RWPE1 (cell line): ENCODE data around the gene COA1.
"Not testable (repeated sequence)": the region's sequence is repeated elsewhere in the genome, so short reads cannot be mapped to it uniquely, and the experiment has no call there.

Experiments
- CTCF ChIA-PET: fragments of 350-600 bp; sonication (Branson Sonifier 250); formaldehyde crosslinking; extraction: SDS; loops from one replicate; lab custom pipeline; 2021; lab: Yijun Ruan, JAX
- POLR2A ChIA-PET: fragments of 400-600 bp; formaldehyde crosslinking; extraction: SDS; loops from one replicate; lab custom pipeline; 2020; ENCODE audit warnings: antibody characterized with exemption; ENCODE audit not compliant: low non-redundant PET; lab: Yijun Ruan, JAX
- DNase-seq: peaks from one replicate; pipeline ENCODE4 v3.0.0; 2012; ENCODE audit warnings: low spot score
- H3K27ac ChIP-seq: fragments of 450-650 bp; 2 replicates; pipeline ENCODE4 v1.5.1; 2017
- TF ChIP-seq, protein P1 (sequence below): fragments of 450-650 bp; conservative IDR thresholded peaks from 2 replicates; pipeline ENCODE4 v1.5.1; 2017; ENCODE audit warnings: low read depth, mild to moderate bottlenecking

The COA1 gene

GRCh38 chr7:43729214-43729923, at the start of gene COA1:
Gene COA1 (minus strand): TSS chr7:43729523. CDS start chr7:43648614, 80,909 bp downstream.
- ChIA-PET CTCF (interaction anchor here (0.6 to 3.1 kb wide), 4 partner anchors 147 to 816 kb away, joined by 3 to 11 read pairs (median 7); partner anchors contain the start of gene STK17A), POLR2A (interaction anchor here (0.6 to 0.7 kb wide), 3 partner anchors 26 to 140 kb away, joined by 3 to 8 read pairs (median 6); no protein-coding TSS in a partner anchor)
- TF ChIP-seq, protein P1, sequence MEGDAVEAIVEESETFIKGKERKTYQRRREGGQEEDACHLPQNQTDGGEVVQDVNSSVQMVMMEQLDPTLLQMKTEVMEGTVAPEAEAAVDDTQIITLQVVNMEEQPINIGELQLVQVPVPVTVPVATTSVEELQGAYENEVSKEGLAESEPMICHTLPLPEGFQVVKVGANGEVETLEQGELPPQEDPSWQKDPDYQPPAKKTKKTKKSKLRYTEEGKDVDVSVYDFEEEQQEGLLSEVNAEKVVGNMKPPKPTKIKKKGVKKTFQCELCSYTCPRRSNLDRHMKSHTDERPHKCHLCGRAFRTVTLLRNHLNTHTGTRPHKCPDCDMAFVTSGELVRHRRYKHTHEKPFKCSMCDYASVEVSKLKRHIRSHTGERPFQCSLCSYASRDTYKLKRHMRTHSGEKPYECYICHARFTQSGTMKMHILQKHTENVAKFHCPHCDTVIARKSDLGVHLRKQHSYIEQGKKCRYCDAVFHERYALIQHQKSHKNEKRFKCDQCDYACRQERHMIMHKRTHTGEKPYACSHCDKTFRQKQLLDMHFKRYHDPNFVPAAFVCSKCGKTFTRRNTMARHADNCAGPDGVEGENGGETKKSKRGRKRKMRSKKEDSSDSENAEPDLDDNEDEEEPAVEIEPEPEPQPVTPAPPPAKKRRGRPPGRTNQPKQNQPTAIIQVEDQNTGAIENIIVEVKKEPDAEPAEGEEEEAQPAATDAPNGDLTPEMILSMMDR = no peak
- peak; percentile 86 for DNase-seq
- peak within 1 kb of the TSS; percentile 89 for H3K27ac ChIP-seq

DNA sequence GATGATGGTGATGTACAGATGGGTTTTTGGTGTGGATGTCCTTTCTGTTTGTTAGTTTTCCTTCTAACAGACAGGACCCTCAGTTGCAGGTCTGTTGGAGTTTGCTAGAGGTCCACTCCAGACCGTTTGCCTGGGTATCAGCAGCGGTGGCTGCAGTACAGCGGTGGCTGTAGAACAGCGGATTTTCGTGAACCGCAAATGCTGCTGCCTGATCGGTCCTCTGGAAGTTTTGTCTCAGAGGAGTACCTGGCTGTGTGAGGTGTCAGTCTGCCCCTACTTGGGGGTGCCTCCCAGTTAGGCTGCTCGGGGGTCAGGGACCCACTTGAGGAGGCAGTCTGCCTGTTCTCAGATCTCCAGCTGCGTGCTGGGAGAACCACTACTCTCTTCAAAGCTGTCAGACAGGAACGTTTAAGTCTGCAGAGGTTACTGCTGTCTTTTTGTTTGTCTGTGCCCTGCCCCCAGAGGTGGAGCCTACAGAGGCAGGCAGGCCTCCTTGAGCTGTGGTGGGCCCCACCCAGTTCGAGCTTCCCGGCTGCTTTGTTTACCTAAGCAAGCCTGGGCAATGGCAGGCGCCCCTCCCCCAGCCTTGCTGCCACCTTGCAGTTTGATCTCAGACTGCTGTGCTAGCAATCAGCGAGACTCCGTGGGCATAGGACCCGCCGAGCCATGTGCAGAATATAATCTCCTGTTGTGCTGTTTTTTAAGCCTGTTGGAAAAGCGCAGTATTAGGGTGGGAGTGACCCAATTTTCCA, 49.1 kb upstream of the COA1 start:
- DNase-seq, POLR2A ChIA-PET: not testable (repeated sequence)
- CTCF ChIA-PET = interaction anchor here (0.7 kb wide), 1 partner anchor 19 kb away, joined by 3 read pairs; no protein-coding TSS in a partner anchor
- H3K27ac ChIP-seq = peak overlapping the region; percentile 85

- CTCF ChIA-PET, POLR2A ChIA-PET, H3K27ac ChIP-seq, DNase-seq: not testable (repeated sequence)
Observed at GRCh38 chr7:43775255-43775654, 45.9 kb upstream of the COA1 start.

GRCh38 chr7:43773268-43773667, 43.9 kb upstream of the COA1 start:
- H3K27ac ChIP-seq, DNase-seq, POLR2A ChIA-PET, CTCF ChIA-PET: not testable (repeated sequence)

- POLR2A ChIA-PET = no interaction called here
- 0 out of 2 replicates have a peak overlapping the region, but pooled peaks have one; percentile 0 for H3K27ac ChIP-seq
- CTCF ChIA-PET = no interaction called here
- DNase-seq = no peak
- TF ChIP-seq, protein P1 = no peak
Observed at GRCh38 chr7:43771573-43771972, 42.2 kb upstream of the COA1 start.

DNA sequence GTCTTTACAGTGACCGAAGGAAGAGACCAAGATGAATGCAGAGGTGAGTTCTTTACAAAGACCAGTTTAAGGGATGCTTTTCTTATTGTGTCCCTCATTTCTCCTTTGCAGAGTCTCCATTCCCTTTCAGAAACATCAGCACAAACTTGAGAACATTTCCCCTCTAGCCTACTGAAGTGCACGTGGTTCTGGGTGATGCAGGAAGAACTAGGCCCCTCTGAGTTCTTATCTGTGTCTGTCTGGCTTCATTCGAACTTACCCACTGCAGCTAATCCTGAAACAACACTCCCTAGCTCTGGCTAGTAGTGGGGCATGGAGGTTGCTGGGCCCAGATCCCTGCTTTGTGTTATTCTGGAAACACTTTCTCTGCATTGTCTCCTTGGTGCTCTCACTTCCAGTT, 41.8 kb upstream of the COA1 start:
- TF ChIP-seq, protein P1 = no peak
- ChIA-PET CTCF (interaction anchor here (0.6 kb wide), 1 partner anchor 63 kb away, joined by 3 read pairs; no protein-coding TSS in a partner anchor), POLR2A (no interaction called here)
- H3K27ac ChIP-seq = no peak overlapping the region
- DNase-seq = no peak

- DNase-seq = no peak
- TF ChIP-seq, protein P1 = no peak
- ChIA-PET POLR2A (no interaction called here), CTCF (no interaction called here)
- no peak overlapping the region for H3K27ac ChIP-seq
Observed at GRCh38 chr7:43769791-43770465, 40.6 kb upstream of the COA1 start.
